ENCODE data around the gene EIF6. TPM values are rescaled to one million over a fixed set of nuclear protein-coding genes. Genes with fewer than 3 reads are reported as not detected.

The EIF6 gene
- total and polyA plus RNA-seq, 9 of the 15 experiments (the other 6 are each of a cell fraction or from before 2014, with no cell fraction given), result 165 to 832 (median 229) TPM

GRCh38 chr20:35303735-35304491, 19.3 kb upstream of the EIF6 start (continued):
- TF ChIP-seq KLF6 (CRISPR knock-in tag; IDR thresholded peaks at IDR 0.05; ENCODE audit: borderline replicate concordance) (no peak), ZBTB17 (CRISPR knock-in tag; IDR thresholded peaks at IDR 0.05) (no peak), JUND (IDR thresholded peaks at IDR 0.05; ENCODE audit: borderline replicate concordance, low read depth, low read length) (peak; percentile 63; the same call in 1 of the 2 replicates), JUND (tag; IDR thresholded peaks at IDR 0.05; ENCODE audit: borderline replicate concordance, low read depth, low read length) (no peak; the same call in 2 of the 3 replicates), MBD2 (IDR thresholded peaks at IDR 0.05; ENCODE audit: borderline replicate concordance, low read depth) (no peak), ZBTB1 (CRISPR knock-in tag; IDR thresholded peaks at IDR 0.05; ENCODE audit: borderline replicate concordance, low read depth) (no peak), FOXK1 (CRISPR knock-in tag; IDR thresholded peaks at IDR 0.05; ENCODE audit: borderline replicate concordance) (no peak), DDX20 (tag; IDR thresholded peaks at IDR 0.05; ENCODE audit: low read depth) (no peak), ETV6 (IDR thresholded peaks at IDR 0.05; ENCODE audit: borderline replicate concordance in 1 of 2, low read depth in 2 of 2, low read length in 1 of 2) (no peak), ETV6 (CRISPR knock-in tag; IDR thresholded peaks at IDR 0.05; ENCODE audit: borderline replicate concordance) (no peak), FOS (IDR thresholded peaks at IDR 0.05; ENCODE audit: extremely low read depth, insufficient read length) (no peak), TAF1 (IDR thresholded peaks at IDR 0.05; ENCODE audit: control insufficient read depth, extremely low read depth, insufficient read depth, low read length, severe bottlenecking) (no peak), SRSF1 (IDR thresholded peaks at IDR 0.05; ENCODE audit: low read depth, low read length) (no peak), CSDE1 (IDR thresholded peaks at IDR 0.05) (no peak), OTX1 (CRISPR knock-in tag; IDR thresholded peaks at IDR 0.05) (no peak), GABPB1 (CRISPR knock-in tag; IDR thresholded peaks at IDR 0.05) (no peak), ZNF165 (CRISPR knock-in tag; IDR thresholded peaks at IDR 0.05; ENCODE audit: borderline replicate concordance) (no peak), PML (IDR thresholded peaks at IDR 0.05; ENCODE audit: low read length) (no peak), HDAC2 (IDR thresholded peaks at IDR 0.05) (peak; percentile 35; the same call in 1 of the 2 replicates), FOXP1 (CRISPR knock-in tag; IDR thresholded peaks at IDR 0.05) (no peak), ZNF507 (tag; conservative IDR thresholded peaks at IDR 0.05) (no peak), HDAC1 (IDR thresholded peaks at IDR 0.05) (no peak), TSHZ1 (CRISPR knock-in tag; IDR thresholded peaks at IDR 0.05) (no peak)
- TF ChIP-seq, protein P1, sequence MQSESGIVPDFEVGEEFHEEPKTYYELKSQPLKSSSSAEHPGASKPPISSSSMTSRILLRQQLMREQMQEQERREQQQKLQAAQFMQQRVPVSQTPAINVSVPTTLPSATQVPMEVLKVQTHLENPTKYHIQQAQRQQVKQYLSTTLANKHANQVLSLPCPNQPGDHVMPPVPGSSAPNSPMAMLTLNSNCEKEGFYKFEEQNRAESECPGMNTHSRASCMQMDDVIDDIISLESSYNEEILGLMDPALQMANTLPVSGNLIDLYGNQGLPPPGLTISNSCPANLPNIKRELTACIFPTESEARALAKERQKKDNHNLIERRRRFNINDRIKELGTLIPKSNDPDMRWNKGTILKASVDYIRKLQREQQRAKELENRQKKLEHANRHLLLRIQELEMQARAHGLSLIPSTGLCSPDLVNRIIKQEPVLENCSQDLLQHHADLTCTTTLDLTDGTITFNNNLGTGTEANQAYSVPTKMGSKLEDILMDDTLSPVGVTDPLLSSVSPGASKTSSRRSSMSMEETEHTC (IDR thresholded peaks at IDR 0.05), result no peak

All from K562 (cell line).